Activated naive CD8-positive, alpha-beta T cell (primary cell): ENCODE data around the gene EPN2.

Experiments used
- H3K27ac Mint-ChIP-seq: one replicate; pipeline ENCODE4 v1.8.0; 2021; ENCODE audit warnings: mixed read lengths
- H3K27me3 Mint-ChIP-seq: one replicate; pipeline ENCODE4 v1.8.0; 2021; ENCODE audit warnings: mixed read lengths
- H3K36me3 Mint-ChIP-seq: one replicate; pipeline ENCODE4 v1.8.0; 2021; ENCODE audit warnings: mixed read lengths
- H3K4me1 Mint-ChIP-seq: one replicate; pipeline ENCODE4 v1.8.0; 2021; ENCODE audit warnings: low read depth, mixed read lengths
- H3K4me3 Mint-ChIP-seq: one replicate; pipeline ENCODE4 v1.8.0; 2021; ENCODE audit warnings: mild to moderate bottlenecking, mixed read lengths
- H3K9me3 Mint-ChIP-seq: one replicate; pipeline ENCODE4 v1.8.0; 2021; ENCODE audit warnings: low read depth, mixed read lengths

EPN2 gene

DNA sequence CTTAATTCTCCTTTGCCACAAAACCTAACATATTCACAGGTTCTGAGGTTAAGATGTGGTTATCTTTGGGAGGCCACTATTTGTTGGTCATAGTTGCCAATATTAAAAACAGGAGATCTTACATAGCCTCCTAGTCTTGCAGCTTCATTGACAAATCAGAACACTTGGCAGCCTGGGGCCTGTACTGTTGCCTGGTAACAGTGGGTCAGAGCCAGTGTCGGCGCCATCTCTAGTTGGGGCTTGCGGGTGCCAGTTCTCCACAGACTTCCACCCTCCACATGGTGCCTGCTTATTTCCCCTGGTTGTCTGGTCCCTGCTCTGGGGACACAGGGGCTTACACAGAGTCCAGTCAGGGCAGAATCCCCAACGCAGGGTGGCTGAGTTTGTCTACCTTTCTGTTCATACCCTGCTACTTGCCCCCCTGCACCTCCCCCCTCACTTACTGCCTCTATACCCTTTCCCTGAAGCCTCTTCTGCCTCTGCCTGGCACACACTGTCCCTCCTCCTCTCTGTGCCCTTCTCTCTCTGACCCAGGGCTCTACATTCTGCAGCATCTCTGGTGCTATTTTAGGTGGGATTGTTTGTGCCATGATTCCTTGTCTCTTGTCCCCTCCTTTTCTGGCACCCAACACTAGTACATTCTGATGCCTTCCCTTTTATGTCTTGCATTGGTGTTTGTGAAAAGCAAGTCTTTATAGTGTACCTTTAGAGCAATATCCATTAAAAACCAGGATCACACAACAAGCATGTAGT, 13.4 kb downstream of the EPN2 start:
- H3K36me3 Mint-ChIP-seq, result peaks cover 4% of the 10 kb centered on the region
- H3K9me3 Mint-ChIP-seq, result no peaks in the 10 kb centered on the region
- no peak overlapping the region for H3K4me3 Mint-ChIP-seq
- H3K4me1 Mint-ChIP-seq, result no peaks in the 10 kb centered on the region
- H3K27me3 Mint-ChIP-seq, result peaks cover 23% of the 10 kb centered on the region
- H3K27ac Mint-ChIP-seq, result no peak overlapping the region

DNA sequence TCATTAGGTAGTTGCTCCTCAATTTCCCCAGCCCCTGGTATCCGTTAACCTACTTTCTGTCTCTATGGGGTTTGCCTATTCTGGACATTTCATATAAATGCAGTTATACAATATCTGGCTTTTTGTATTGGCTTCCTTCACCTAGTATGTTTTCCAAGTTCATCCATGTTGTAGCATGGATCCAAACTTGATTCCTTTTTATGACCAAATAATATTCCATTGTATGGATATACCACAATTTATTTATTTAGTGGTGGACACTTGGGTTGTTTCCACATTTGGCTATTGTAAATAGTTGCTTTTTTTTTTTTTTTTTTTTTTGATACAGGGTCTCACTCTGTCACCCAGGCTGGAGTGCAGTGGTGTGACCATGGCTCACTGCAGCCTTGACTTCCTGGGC, 15.9 kb downstream of the EPN2 start:
- H3K27ac Mint-ChIP-seq, result no peak overlapping the region
- H3K27me3 Mint-ChIP-seq, result peaks cover 18% of the 10 kb centered on the region
- H3K9me3 Mint-ChIP-seq, result no peaks in the 10 kb centered on the region
- no peak overlapping the region for H3K4me3 Mint-ChIP-seq
- peaks cover 7% of the 10 kb centered on the region for H3K36me3 Mint-ChIP-seq
- no peaks in the 10 kb centered on the region for H3K4me1 Mint-ChIP-seq

DNA sequence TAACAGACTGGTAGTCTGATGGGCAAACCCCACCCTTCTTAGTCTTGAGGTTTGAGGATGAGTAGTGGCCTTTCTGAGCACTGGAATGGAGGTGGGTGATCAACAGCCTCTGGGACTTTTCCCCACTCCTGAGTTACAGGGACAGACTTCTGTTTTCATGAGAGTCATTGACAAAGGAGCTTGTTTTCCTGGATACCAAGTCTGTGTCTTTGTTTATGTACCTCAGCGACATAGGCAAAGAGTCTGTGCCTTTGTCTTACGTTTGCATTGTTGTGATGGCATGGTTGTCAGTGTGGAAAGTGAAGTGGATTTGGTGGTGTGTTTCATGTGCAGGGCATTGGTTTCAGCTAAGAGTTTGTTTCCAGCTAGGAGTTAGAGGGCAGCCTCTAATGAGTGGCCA, 17.5 kb downstream of the EPN2 start:
- H3K36me3 Mint-ChIP-seq, result peaks cover 7% of the 10 kb centered on the region

DNA sequence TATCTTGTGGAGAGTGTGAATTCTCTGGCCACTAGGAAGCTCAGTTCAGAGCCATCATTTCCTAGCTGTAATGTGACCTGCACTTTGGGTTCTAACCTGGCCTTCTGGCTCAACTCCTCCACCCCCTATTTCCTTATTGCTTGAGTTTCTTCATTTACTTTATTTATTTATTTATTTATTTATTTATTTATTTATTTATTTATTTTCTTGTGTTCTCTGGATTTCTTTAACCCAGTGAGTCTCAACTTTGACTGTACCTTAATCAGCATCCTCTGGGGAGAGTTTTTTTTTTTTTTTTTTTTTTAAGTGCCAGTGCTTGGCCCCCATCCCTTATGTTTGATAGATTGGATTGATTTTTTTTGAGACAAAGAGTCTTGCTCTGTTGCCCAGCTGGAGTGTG, 18.1 kb downstream of the EPN2 start:
- Mint-ChIP-seq H3K4me3 (no peak overlapping the region), H3K36me3 (peaks cover 7% of the 10 kb centered on the region), H3K27ac (no peak overlapping the region), H3K4me1 (no peaks in the 10 kb centered on the region), H3K27me3 (peaks cover 18% of the 10 kb centered on the region), H3K9me3 (no peaks in the 10 kb centered on the region)

More for the DNA sequence above, 17.5 kb downstream of the EPN2 start:
- Mint-ChIP-seq H3K4me3 (no peak overlapping the region), H3K27ac (no peak overlapping the region), H3K9me3 (no peaks in the 10 kb centered on the region), H3K4me1 (no peaks in the 10 kb centered on the region), H3K27me3 (peaks cover 15% of the 10 kb centered on the region)

DNA sequence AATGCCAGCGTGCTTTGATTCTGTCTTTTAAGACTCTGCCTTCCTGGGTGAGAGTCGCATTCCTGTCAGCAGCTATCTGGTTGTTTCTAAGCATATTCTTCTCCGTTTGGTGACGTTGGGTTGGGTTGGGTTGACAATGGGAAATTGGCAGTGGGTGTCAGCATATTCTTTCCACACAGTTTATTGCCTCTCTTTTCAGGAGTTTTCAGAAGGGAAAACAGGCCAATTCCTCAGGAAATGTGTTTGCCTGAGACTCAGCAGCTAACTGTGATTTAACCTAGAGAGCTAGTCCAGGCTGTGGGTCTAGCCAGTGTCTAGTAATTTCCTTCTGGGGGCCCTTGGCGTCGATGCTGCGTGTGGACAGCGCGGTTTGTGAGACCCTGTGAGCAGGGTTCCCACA, 21.2 kb downstream of the EPN2 start:
- H3K27ac Mint-ChIP-seq, result no peak overlapping the region
- H3K27me3 Mint-ChIP-seq, result peaks cover 34% of the 10 kb centered on the region
- H3K9me3 Mint-ChIP-seq, result no peaks in the 10 kb centered on the region
- no peaks in the 10 kb centered on the region for H3K4me1 Mint-ChIP-seq
- H3K4me3 Mint-ChIP-seq, result no peak overlapping the region
- H3K36me3 Mint-ChIP-seq, result peaks cover 7% of the 10 kb centered on the region

DNA sequence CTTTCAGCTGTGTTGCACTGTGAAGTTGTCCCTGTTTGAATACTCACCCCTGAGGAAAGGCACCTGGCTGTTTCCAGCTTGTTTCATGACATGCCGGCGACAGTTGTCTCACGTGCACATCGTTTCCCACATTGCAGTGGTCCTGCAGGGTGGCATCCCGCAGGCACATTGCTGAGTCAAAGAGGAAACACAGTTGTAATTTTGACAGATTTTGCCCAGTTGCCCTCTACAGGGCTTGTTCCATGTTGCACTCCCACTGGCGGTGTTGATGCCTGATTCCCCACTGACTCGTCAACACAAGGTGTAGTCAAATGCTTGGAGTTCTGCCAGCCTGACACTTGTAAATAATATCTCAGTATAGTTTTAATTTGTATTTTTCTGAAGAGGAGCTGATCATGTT, 23.8 kb downstream of the EPN2 start:
- Mint-ChIP-seq H3K36me3 (peaks cover 5% of the 10 kb centered on the region), H3K27me3 (peaks cover 27% of the 10 kb centered on the region), H3K4me1 (no peaks in the 10 kb centered on the region), H3K4me3 (no peak overlapping the region), H3K27ac (no peak overlapping the region), H3K9me3 (no peaks in the 10 kb centered on the region)

DNA sequence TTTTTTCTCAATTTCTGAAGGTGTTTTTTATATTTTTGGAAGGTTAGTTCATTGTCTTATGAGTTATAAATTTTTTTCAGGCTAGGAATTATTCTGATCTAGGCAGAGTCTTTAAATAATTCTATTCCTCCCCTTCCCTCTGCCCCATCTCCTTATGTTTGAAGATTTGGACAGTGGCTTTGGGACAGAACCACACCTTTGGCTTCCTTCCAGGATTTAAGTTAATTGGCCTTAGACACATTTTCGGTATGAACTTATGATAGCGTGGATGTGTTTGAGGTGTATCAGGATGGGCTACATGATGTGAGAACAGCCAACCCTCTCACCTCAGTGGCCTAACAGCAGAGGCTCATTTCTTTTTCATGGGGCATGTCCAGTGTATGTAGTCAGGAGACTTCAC, 24.3 kb downstream of the EPN2 start:
- no peak overlapping the region for H3K27ac Mint-ChIP-seq
- H3K4me1 Mint-ChIP-seq, result no peaks in the 10 kb centered on the region

DNA sequence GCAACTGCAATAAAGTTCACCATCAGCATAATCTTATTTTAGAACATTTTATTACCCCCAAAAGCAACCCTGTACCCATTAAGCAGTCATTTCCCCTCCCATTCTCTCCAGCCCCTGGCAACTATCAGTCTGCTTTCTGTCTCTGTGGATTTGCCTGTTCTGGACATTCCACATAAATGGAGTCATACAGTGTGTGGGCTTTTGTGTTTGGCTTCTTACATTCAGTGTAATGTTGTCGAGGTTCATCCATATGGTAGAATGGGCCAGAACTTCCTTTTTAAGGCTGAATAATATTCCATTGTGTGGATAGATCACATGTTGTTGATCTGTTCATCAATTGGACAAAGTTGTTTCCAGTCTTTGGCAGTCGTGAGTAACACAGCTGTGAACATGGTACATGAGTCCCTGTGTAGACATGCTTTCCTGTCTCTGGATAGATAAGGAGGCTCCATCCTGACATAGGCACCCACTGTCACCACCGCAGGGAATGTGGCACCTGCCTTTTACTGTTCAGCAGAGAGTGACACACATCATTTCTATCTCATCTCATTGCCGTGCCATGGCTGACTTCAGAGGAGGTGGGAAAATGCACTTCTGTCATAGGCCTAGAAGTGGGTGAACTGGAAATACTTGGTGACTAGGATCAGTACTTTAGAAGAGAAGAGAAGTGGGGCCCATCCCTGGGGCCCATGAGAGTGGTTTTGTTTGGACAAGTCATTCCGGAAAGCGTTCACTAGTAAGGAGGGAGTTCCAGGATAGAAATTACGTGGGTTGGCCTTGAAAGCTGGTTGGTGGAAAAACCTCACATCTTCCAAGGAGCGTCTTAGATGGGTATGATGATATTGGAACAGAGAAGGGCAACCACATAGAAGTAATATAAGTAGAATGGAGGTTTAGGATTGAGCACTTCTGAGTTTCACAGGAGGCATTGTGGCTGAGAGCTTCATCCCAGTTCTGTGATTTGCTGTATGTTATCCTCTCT, 25.8 kb downstream of the EPN2 start:
- Mint-ChIP-seq H3K36me3 (peaks cover 3% of the 10 kb centered on the region), H3K9me3 (no peaks in the 10 kb centered on the region), H3K27me3 (peaks cover 27% of the 10 kb centered on the region), H3K27ac (no peak overlapping the region), H3K4me1 (no peaks in the 10 kb centered on the region), H3K4me3 (no peak overlapping the region)

More for the DNA sequence above, 24.3 kb downstream of the EPN2 start:
- Mint-ChIP-seq H3K27me3 (peaks cover 27% of the 10 kb centered on the region), H3K9me3 (no peaks in the 10 kb centered on the region), H3K36me3 (peaks cover 5% of the 10 kb centered on the region), H3K4me3 (no peak overlapping the region)

DNA sequence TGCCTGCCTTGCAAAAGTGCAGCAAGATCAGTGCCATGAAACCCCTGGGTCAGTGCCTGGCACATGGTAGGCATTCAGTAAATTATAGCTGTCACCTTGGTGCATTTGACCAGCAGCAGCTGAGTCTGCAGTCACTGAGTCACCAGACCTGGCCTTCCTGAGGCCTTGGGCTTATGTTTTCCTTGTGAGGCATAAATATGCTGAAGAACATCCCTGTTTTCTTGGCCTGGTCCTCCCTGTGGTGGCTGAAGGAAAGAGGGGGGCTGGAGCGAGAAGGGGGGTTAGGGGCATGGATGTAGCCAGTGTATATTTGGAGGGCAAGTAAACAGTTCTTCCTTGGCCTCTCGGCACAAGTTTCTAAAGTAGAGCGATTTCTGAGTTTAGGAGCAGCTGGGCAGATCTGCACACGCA, 26.5 kb downstream of the EPN2 start:
- Mint-ChIP-seq H3K4me1 (no peaks in the 10 kb centered on the region), H3K27me3 (peaks cover 29% of the 10 kb centered on the region), H3K27ac (no peak overlapping the region), H3K9me3 (no peaks in the 10 kb centered on the region), H3K4me3 (no peak overlapping the region), H3K36me3 (peaks cover 2% of the 10 kb centered on the region)

DNA sequence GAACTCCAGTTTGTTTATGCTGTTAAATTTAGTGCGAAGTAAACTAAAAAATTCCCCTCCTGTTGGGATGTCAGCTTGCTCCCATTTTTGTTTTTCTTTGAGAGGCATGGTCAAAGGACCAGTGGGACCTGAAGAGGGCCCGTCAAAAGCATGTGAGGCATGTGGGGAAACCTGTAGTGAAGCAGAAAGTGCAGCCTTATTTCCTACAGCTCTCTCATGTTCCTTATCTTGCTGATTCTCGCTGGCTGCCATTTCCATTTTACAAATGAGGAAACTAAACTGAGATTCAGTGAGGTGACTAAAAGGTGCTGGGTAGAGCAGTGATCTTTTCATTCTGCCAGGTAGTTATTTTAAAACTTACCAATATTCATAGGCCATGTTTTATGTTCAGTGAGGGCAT, 27.1 kb downstream of the EPN2 start:
- Mint-ChIP-seq H3K4me1 (no peaks in the 10 kb centered on the region), H3K27me3 (peaks cover 29% of the 10 kb centered on the region), H3K9me3 (no peaks in the 10 kb centered on the region), H3K36me3 (peaks cover 2% of the 10 kb centered on the region), H3K27ac (no peak overlapping the region), H3K4me3 (no peak overlapping the region)

DNA sequence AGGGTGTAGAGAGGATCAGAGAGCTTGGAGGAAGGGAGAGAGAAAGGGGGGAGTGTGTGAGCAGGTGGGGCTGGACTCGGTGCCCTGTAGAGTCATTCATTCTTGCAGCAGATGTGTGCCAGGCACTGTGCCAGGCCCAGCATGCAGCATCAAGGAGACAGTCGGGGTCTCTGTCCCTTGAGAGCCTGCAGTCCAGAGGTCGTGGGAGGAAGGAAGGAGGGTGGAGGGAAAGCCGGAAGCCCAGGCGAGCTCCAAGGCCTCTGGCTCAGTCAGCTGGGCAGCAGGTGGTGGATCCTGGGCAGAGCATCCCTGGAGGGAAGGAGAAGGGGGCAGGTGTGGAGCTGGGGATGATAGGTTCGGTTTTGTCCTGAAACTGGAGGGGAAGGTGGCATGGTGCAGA, 27.5 kb downstream of the EPN2 start:
- no peak overlapping the region for H3K4me3 Mint-ChIP-seq
- H3K27me3 Mint-ChIP-seq, result peaks cover 26% of the 10 kb centered on the region
- no peaks in the 10 kb centered on the region for H3K9me3 Mint-ChIP-seq
- peaks cover 2% of the 10 kb centered on the region for H3K36me3 Mint-ChIP-seq
- no peak overlapping the region for H3K27ac Mint-ChIP-seq
- H3K4me1 Mint-ChIP-seq, result no peaks in the 10 kb centered on the region

DNA sequence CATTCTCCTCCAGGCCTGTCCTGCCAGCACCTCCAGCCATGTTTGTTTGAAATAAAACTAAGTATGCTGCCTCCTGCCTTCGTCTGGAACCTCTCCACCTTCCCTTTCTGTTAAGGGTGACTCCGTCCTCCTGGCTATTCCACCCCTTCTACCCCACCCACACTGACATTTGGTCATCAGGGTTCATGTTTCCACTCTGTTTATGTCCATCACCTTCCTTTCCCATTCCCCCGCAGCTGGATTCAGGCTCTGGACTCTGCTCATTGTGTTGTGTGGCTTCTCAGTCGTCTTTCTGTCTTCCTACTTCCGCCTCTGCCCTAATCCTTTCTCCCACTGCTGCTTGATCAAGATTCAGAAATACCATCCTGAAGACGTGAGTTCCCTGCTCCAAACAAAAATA, 28.6 kb downstream of the EPN2 start:
- H3K36me3 Mint-ChIP-seq, result peaks cover 2% of the 10 kb centered on the region
- H3K4me1 Mint-ChIP-seq, result no peaks in the 10 kb centered on the region
- H3K9me3 Mint-ChIP-seq, result no peaks in the 10 kb centered on the region
- no peak overlapping the region for H3K27ac Mint-ChIP-seq
- H3K4me3 Mint-ChIP-seq, result no peak overlapping the region
- H3K27me3 Mint-ChIP-seq, result peaks cover 23% of the 10 kb centered on the region

DNA sequence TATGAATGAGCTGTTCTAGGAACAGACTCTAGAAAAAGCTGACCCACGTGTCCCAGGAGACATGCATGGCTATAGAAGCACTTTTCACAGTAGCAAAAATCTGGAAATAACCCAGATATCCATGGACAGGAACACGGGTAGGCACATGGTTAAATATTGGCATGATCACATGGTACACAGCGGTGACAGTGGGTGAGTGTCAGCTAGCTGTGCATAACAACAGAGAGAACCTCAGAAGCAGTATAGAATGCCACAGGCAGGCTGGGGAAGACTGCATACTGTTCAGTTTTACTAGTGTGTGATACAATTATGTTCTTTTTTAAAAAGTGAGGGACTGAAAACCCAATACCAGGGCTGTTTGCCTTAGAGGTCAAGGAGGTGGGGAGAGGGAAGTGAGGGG, 31.4 kb downstream of the EPN2 start:
- no peak overlapping the region for H3K4me3 Mint-ChIP-seq
- H3K36me3 Mint-ChIP-seq, result no peaks in the 10 kb centered on the region
- no peak overlapping the region for H3K27ac Mint-ChIP-seq

DNA sequence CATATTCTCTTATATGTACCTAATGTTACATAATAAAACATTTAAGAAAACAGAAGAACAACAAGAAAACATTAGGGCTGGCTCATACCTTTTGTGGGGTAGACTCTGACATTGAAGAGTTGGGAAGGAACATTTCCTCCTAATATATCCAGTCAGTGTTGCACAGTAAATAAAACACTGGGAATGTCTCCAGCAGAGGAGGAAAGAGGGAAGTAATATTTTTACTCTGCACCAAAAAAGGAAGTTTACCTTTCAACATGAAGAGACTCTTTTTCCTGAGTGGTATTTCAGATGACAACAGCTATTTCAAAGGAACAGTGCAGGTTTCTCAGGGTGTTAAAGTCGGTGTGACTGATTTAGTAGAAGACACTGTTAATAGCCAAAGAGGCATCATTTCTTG, 31.9 kb downstream of the EPN2 start:
- H3K9me3 Mint-ChIP-seq, result no peaks in the 10 kb centered on the region
- no peaks in the 10 kb centered on the region for H3K36me3 Mint-ChIP-seq
- H3K4me1 Mint-ChIP-seq, result no peaks in the 10 kb centered on the region
- no peak overlapping the region for H3K27ac Mint-ChIP-seq
- peaks cover 11% of the 10 kb centered on the region for H3K27me3 Mint-ChIP-seq
- H3K4me3 Mint-ChIP-seq, result no peak overlapping the region

More for the DNA sequence above, 31.4 kb downstream of the EPN2 start:
- H3K27me3 Mint-ChIP-seq, result peaks cover 11% of the 10 kb centered on the region
- H3K9me3 Mint-ChIP-seq, result no peaks in the 10 kb centered on the region
- H3K4me1 Mint-ChIP-seq, result no peaks in the 10 kb centered on the region

DNA sequence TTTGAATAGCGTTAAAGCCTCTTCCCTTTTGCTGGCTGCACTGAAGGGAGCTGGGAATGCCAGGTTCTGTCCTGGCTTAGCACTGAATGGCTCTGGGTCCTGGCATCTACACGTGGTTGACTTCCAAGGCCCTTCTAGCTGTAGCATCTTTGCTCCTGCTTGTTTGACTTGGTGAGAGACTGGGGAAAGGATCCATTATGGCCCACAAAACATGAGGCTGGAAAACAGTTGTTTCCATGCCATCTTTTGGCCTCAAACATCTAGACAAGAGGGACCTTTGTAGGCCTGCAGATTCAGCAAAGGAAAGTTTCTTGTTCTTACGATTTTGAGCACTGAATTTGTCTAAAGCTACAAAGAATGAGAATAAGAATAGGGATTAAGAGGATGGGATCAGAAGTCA, 32.5 kb downstream of the EPN2 start:
- no peak overlapping the region for H3K4me3 Mint-ChIP-seq
- peaks cover 9% of the 10 kb centered on the region for H3K27me3 Mint-ChIP-seq
- no peaks in the 10 kb centered on the region for H3K36me3 Mint-ChIP-seq
- no peaks in the 10 kb centered on the region for H3K4me1 Mint-ChIP-seq
- no peak overlapping the region for H3K27ac Mint-ChIP-seq
- no peaks in the 10 kb centered on the region for H3K9me3 Mint-ChIP-seq
